Suprapubic skin (tissue), 4 donors: Measurements from ENCODE around the gene SELENBP1.

Source experiments
- EP300 ChIP-seq: sonication (generic); formaldehyde crosslinking; IDR thresholded peaks from one replicate; pipeline ENCODE4 v1.6.1; 2017; ENCODE audit warnings: antibody characterized with exemption
- POLR2A ChIP-seq, 2 donors: fragments of 450-650 bp; IDR thresholded peaks; one replicate each; pipeline ENCODE4 v1.6.1; 2017; ENCODE audit warnings: antibody characterized with exemption in 2 of 2, mild to moderate bottlenecking in 2 of 2, moderate library complexity in 2 of 2
- POLR2AphosphoS5 ChIP-seq, 3 donors: sonication (generic); formaldehyde crosslinking; IDR thresholded peaks; one replicate each; pipeline ENCODE4 v1.6.1; 2017; ENCODE audit warnings: antibody characterized with exemption in 3 of 3
- TF ChIP-seq, protein P1 (sequence below), 2 donors: fragments of 200-600 bp in 1 of 2; fragments of 450-650 bp in 1 of 2; sonication (generic) in 1 of 2; IDR thresholded peaks; one replicate each; pipeline ENCODE4 v1.5.1; 2016 to 2019; ENCODE audit warnings: antibody characterized with exemption in 2 of 2, mild to moderate bottlenecking in 1 of 2, moderate library complexity in 1 of 2

DNA sequence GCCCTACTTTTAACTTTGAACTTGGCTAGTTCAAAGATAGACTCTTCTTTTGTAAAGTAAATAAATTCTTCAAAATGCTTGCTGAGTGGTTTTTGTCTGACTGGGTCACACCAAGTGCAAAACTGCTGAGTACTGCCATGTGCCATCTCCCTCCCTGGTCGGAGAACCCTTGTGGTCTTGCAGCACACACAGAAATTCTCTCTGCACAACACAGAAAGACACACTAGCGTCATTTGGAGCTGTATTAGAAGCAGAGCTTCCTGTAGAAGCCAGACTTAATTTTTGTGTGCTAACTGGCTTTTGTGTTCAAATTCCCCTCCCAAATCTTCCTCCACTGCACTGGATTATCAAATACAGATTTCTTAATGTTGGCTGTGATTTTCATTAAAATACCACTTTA, 29.4 kb upstream of the SELENBP1 start:
- TF ChIP-seq, protein P1, sequence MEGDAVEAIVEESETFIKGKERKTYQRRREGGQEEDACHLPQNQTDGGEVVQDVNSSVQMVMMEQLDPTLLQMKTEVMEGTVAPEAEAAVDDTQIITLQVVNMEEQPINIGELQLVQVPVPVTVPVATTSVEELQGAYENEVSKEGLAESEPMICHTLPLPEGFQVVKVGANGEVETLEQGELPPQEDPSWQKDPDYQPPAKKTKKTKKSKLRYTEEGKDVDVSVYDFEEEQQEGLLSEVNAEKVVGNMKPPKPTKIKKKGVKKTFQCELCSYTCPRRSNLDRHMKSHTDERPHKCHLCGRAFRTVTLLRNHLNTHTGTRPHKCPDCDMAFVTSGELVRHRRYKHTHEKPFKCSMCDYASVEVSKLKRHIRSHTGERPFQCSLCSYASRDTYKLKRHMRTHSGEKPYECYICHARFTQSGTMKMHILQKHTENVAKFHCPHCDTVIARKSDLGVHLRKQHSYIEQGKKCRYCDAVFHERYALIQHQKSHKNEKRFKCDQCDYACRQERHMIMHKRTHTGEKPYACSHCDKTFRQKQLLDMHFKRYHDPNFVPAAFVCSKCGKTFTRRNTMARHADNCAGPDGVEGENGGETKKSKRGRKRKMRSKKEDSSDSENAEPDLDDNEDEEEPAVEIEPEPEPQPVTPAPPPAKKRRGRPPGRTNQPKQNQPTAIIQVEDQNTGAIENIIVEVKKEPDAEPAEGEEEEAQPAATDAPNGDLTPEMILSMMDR (IDR thresholded peaks at IDR 0.05), result no peak
- TF ChIP-seq POLR2AphosphoS5 (IDR thresholded peaks at IDR 0.05) (no peak), POLR2A (IDR thresholded peaks at IDR 0.05) (no peak), EP300 (no peak)
